Retina (tissue), 1 donor: Measurements from ENCODE around the gene EMX1.

Experiments used
- DNase-seq: peaks from one replicate; pipeline ENCODE4 v3.0.0-alpha.2; 2016

EMX1 gene

DNA sequence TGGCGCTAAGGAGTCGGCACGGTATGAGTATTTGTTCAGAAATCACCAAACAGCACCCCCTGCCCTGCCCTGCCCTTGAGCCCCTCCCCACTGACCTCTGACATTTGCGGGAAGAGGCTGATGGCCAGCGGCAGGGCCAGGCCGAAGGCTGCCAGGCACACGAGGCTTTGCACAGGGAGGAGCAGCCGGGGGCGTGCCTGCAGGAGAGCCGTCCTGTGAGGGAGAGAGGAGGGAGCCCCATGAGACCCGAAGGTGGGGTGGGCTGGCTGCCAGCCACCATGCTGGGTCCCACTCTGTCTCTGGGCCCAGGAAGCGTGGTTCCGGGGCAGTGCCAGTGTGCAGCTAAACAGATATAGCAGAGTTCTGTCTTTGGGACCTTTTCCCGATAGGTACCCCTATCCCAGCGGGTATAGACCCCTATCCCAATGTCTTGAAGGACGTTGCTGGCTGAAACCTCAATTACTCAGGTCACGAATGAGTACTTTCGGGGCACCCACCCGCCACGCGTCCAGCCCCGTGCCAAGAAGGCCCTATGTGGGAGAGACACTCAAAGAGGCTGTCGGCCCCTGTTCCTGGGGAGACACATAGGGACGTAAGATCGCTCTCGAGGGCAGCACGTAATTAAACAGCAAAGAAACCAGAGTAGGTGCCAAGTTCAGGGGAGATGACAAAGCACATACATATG is 43.9 kb downstream of the EMX1 start:
- DNase-seq, result no peak

DNA sequence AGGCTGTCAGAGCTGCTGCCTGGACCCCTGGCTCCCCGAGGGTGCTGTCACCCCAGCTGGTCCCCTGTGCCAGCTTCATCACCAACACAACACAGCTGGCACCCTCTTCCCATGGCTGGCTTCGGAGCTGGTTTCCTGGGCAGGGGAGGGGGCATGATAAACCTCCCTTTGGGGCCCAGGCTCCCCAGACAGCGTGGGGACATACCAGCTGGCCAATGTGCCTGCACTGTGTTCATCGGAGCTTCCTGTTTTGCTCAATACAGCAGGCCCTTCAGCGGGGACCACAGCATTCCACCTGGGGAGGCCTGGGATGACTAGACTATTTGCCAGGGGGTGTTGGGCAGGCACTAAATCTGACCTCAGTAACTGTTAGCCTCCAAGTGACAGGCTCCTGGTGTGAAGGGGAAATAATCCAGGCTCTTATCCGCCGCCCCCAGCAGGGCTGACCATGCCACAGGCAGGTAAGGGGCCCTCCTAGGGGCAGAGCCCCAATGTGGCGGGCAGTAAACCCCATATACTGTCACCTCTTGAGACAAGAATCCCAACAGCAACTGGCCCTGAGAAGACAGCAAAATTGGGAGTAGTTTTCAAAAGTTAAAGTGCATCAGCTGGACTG is 44.6 kb downstream of the EMX1 start:
- no peak for DNase-seq

GRCh38 chr2:72962911-72963310 is 45.6 kb downstream of the EMX1 start:
- no peak for DNase-seq

- no peak for DNase-seq
Observed at GRCh38 chr2:72963423-72964145, 46.3 kb downstream of the EMX1 start.

DNA sequence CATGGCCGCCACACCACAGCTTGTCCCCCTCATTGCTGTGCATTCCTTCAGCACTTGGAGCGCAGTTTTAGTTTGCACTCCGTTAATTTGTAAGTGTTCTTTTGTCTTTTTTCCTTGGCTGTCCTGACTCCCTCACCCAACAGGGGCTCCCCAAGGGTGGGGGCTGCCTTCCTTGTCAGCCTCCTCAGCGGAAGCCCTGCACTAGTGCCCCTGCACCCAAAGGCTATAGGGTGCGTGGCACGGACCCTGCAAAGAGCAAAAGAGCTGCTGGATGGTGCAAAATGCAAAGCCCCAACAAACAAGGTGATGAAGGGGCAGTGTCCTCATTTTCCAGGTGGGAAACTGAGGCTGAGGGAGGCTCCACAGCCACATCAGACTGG is 46.8 kb downstream of the EMX1 start:
- DNase-seq, result no peak

- DNase-seq, result no peak
Observed at GRCh38 chr2:72965016-72965415, 47.7 kb downstream of the EMX1 start.

- DNase-seq, result no peak
Observed at GRCh38 chr2:72965770-72966450, 48.6 kb downstream of the EMX1 start.

GRCh38 chr2:72968286-72968685 is 51.0 kb downstream of the EMX1 start:
- DNase-seq, result no peak

- DNase-seq, result no peak
Observed at GRCh38 chr2:72969706-72970105, 52.4 kb downstream of the EMX1 start.

DNA sequence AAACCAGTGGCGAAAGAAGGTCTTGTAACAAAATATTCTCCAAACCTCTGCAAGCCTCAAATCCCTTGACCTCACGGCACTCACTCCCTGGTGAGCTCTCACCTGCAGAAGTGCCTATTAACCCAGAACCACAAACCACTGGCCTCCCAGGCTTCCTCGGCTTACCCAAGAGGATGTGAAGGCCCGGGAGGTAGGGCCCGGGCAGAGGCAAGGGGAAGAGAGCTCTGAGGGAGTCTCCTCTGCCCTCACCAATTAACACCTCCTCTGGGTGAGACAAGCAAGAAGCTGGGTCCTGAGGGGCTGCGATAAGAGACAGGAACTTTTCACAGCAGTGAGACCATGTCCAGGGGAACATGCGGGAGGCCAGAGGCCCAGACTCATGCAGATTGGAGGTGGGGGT is 53.7 kb downstream of the EMX1 start:
- no peak for DNase-seq

DNA sequence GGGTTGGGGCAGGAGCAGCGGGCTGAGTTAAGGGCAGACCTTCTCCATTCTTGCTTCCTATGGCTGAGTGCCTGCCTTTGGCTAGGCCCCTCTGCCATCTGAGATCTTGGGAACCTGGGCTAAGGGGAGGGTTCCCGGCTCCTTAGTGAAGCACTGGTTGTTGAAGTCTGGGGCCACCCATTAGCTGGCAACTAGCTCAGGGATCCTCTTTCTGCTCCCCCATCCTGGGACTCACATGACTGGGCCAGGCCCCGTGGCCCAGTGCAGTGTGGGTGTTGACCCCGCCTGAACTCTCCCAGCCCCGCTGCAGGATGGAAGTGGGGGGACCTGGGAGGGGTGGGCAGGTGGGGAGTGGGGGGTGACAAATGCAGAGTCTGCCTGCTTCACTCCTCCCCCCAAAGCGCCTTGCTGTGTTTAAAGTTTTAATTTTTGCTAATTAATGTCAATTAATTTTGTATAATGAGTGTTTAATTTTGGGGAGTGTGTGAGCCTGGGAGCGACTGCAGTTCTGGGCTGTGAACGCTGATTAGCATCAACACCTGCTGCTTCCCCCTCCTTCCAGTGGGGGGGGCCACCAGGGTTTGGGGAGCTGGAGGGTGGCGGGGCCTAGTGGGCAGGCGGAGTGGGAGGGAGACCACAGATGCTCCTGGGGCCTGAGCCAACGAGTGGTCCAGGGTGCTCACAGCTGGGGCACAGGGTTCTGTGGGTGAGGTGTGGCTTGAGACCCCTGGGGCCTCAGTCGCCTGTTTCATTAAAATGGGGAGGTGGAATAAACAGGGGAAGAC is 55.2 kb downstream of the EMX1 start:
- no peak for DNase-seq

- DNase-seq, result no peak
Observed at GRCh38 chr2:72973137-72973535, 55.8 kb downstream of the EMX1 start.

DNA sequence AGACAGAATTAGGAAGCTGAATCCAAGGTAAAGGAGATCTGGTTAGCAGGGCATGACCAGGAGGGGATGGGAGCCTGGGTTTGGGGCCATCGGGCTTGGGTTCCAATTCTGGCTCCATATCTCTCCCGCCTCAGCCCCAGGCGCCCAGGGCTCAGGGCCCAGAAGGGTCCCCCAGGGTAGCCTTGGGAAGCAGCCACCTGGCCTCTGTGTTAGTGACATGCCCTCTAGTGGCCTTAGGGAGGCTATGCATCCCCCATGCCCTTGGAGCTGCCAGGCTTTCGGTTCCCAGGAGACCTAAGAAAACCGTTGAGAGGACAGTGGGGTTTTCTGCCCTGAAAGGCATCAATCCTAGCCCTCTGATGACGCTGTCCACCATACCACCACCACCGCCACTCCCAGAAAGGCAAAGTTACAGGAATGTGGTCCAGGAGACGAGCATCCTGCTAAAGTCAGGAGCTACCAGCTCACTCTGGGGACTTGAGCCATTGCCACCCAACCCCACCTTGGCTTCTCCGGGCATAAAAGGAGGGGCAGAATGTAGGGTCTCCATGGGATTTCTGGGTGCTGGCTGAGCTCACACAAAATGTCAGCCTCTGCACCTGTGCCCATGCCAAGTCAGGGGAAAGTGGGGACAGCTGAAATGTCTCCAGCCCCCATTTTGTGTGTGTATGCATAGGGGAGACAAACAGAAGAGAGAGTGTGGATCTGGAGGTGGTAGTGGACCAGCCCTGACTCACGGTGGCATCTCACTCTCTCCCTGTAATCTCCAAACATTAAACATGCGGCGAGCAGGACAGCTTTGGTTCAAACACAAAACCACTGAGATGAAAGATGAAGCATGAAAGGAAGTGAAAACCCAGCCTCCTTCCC is 56.5 kb downstream of the EMX1 start:
- peak; percentile 75 for DNase-seq

DNA sequence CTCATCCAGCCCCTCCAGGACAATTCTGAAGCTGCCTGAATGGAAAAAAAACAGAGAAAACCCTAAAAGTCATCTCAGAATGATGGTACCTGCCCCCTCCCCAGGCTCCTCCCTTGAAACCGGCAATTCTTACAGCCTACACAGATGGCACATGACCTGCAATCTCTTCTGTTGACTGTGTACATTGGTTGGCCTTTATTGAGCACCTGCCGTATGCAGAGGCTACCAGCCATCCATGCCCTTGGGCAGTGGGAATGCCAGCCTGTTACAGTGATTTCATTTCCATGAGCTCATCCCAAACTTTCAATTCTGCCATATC is 57.1 kb downstream of the EMX1 start:
- no peak for DNase-seq

- DNase-seq, result no peak
Observed at GRCh38 chr2:72975017-72975416, 57.7 kb downstream of the EMX1 start.

DNA sequence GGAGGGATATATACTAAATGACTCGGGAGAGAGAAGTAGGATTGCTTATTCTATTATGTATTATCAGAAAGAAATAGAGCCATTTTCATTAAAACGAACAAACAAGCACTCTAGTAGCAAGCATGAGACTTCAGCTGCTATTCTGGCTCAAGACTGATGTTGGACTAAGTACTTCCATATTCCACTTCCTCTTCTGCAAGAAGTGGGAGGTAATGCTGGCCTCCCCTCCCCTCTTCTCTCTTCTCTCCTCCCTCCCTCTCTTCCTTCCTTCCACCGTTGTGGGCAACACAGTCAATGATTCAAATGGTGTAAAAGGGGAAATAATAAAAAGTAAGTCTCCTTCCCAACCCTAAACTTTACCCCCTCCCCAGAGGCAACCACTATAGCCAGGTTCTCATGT is 62.6 kb downstream of the EMX1 start:
- DNase-seq, result no peak

GRCh38 chr2:72980535-72981217 is 63.4 kb downstream of the EMX1 start:
- no peak for DNase-seq

GRCh38 chr2:72981536-72981935 is 64.2 kb downstream of the EMX1 start:
- DNase-seq, result no peak

DNA sequence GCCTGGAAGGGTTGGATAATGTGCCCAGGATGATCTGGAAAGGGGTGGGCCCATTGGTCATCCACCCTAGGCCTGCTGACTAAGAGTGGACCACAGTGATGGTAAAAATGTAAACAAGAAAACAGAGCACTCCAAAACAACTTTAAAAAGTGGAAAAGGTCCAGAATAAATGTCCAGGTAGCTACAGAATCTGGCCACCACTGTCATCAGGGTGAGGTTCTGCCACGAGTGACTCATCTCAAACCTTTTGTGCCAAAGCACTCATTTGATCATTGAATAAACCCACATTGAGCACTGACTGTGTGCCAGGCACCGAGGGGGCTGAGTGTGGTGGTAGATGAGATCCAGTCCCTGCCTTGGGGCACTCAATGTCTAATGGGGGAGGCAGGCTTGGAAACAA is 64.9 kb downstream of the EMX1 start:
- DNase-seq, result no peak

- no peak for DNase-seq
Observed at GRCh38 chr2:72982781-72983499, 65.6 kb downstream of the EMX1 start.
